GM19025 (cell line): ENCODE measurements around the gene SUSD5.

Experiments
- ATAC-seq: cut with Tn5 transposase; IDR thresholded peaks from one replicate; pipeline ENCODE4 v1.9.1; 2021; ENCODE audit warnings: mild to moderate bottlenecking, low read depth, moderate library complexity; ENCODE audit not compliant: unreplicated experiment

SUSD5 gene

DNA sequence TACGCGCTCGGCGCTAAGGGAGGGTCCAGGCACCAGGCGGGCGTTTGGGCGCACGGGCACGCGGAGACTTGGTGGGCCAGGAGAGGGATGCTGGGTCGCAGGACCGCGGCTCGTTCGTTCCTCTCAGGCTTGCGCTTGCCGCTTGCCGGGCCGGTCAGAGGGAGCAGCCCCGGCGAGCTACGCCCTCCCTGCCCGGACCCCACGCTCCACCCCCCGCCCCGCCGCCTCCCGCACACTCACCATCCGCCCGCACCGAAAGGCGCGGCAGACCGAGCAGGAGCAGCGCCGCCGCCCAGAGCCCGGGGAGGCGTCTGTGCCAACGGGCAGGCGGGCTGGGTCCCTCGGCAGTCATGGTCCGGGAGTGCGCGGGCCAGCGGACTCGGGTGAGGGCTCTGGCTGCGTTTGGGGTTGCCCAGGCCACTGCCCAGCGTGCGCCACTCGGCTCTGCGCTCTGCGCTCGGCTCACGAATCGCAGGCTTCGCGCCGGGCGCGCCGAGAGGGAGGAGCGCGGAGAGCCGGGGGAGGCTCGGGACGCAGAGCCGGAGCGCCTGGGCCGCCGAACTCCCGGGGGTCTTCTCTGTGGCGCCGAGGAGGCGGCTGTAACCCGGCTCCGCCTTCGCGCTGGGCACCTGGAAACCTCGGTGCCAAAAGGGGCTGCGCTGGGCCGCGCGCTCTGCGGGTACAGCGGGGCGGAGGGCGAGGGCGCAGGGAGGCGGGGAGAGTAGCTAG, at the start of gene SUSD5:
Gene SUSD5, minus strand, starts transcription at position 365 of the 729 bp plus-strand sequence. Its CDS starts 13 bp downstream, at position 352.
- ATAC-seq: no peak

DNA sequence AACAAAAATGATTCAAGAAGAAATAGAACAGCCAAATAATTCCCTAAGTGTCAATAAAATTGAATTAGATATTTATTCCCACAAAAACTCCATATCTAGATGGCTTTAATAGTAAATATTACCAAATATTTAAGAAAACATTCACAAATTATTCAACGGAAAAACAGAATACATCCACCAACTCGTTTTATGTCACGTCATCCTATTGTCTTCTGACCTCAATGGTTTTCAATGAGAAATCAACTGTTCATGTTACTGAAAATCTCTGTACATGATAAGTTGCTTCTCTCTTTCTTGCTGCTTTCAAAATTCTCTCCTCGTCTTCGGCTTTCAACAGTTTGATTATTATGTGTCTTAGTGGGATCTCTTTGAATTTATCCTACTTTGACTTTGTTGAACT, 41.5 kb upstream of the SUSD5 start:
- ATAC-seq: no peak

DNA sequence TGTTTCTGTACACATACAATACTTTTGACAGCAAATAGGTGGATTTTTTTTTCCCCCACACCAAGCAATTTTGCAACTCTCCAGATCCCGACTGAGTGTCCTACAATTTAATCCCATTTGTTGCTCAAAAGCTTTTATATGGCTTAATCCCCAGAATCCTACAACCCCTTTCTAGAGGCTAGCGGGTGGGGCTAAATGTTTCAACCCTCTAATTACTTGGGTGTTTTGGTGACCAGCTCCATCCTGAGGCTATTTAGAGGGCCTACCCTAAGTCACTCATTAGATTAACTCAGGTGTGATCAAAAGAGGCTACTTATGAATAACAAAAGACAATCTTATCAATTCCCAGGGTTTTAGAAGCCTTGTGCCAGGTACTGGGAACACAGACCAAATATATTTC, 37.6 kb upstream of the SUSD5 start:
- no peak for ATAC-seq

DNA sequence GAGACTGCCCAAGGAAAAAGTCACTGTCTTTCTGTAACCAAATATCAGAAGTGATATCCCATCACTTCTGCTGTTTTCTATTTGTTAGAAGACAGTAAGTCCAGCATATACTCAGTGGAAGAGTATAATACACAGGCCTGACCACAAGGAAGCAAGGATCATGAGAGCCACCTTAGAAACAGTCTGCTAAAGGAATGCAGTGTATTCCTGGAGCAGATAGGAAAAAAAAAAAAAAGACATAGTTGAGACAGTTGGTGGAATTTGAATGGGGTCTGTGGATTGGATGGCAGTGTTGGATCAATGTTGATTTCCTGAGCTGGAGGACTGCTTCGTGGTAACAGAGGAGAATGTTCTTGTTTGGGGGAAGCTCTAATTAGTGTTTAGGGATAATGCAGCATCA, 32.1 kb upstream of the SUSD5 start:
- no peak for ATAC-seq

DNA sequence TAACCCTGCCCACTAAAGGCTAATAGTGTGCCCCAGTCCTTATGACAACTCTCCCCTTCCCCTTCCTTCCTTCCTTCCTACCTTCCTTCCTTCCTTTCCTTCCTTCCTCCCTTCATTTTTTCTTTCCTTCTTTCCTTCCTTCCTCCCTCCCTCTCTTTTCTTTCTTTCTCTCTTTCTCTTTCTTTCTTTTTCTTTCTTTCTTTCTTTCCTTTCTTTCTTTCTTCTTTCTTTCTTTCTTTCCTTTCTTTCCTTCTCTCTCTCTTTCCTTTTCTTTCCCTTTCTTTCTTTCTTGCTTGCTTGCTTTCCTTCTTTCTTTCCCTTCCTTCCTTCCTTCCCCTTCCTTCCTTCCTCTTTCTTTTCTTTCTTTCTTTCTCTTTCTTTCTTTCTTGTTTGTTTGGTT, 28.2 kb upstream of the SUSD5 start:
- no peak for ATAC-seq

DNA sequence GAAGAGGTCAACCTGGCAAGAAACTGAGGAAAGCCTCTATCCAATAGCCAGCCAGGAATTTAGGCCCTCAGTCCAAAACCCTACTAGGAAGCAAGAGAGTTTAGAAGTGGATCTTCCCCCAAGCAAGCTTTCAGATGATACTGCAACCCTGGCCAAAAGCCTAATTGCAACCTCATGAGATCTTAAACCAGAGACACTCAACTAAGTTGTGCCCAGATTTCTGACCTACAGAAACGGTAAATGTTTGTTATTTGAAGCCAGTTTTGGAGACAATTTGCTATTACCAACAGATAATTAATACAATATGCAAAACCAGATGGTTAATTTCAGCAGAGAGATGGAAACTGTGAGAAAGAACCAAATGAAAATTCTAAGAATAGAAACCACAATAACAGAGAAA, 21.7 kb upstream of the SUSD5 start:
- ATAC-seq: no peak

DNA sequence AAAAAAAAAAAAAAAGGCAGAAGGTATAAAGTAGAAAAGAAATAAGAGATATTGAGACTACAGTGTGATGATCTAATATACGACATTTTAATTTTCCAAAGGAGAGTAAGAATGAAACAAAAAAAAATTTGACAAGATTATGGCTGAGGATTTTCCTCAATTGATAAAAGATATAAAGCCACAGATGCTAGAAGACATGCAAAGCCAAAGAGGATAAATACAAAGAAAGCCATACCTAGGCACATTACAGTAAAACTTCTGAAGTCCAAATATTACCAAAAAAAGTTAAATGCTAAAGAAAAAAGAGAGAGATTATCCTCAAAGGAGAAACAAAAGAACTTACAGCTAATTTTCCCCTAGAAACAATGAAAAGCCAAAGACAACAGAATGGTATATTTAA, 20.3 kb upstream of the SUSD5 start:
- ATAC-seq: no peak

DNA sequence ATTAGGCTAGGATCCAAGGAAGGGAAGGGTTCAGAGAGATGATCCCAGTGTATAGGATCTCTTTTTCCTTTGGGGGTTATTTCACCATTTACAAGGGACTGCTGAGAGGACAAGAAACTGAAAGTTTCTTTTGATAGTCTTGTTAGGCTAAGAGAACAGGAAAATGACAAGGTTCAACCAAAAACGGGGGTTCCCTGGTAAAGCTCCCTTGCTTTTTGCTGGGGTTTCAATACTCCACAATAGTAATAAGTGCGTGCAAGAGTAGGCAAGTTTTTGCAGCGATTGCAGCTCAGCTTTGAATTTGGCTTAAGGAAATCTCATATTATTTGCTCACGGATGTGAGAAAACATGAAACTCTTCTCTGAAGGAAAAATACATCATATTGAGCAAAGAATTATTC, 18.8 kb upstream of the SUSD5 start:
- ATAC-seq: no peak

DNA sequence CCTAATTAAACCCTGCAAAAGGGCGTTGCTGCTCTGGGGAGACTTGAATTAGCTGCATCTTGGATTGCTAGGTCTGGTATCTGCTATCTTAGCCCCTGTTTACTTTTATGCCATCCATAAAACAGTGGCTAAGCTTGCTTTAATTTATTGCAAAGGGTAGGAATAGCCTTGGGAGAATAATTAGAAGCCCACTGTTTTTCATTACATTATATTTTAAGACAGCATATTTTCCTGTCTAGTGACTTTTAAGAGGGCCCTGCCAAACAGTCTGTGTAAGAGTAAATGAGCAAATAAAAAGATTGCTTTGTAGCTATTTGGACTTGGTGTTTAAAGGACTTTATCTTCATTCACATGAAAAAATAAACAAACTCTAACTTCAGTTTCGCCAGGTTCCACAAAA, 17.4 kb upstream of the SUSD5 start:
- no peak for ATAC-seq

DNA sequence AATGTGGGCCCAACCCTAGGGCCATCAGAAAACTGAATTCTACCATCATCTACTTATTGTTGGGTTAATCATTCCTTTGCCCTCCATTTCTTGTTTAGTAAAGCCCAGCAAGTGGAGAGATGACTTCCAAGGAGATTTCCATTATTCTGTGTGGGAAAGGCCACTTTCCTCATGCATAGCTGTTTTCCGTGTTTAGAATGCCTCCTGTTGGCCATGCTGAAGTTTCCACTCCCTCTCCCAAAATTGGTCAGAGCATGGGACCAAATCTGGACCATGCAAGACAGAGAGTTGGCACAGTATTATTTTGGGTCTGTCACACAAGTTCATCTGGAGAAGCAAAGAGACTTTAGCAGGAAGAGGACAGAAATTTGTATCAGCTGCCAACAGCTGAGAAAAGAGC, 15.3 kb upstream of the SUSD5 start:
- ATAC-seq: no peak

DNA sequence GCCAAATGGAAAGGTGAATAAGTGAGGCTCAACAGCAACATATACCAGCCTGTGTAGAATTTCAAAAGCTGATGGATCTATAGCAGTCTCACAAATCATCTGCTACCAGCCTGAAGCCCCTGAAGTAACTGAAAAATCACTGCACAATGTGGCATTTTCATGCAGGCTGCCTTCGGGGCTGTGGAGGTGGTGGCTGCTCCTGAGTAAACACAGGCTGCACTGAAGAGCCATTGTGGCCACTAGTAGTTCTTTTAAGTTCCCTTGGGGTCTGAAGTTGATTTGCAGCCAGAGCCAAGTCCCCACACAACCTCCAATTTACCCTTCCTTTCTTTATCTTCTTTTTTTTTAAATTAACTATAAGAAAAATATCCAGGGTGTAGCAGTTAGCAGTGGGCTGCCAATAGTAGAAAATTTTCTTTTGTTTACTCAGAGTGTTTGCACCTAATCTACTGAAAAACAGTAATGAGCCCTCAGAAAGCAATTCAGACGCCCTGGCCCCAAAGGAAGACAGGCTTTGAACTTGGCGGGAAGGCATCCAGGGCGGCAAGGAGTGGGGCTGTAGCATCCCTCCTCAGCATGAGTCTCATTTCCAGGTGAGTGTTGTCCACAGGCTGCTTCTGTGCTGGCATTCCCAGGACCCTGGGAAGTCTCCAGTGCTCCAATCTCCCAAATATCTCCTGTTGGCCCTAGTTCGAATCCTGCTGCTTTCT, 13.3 kb upstream of the SUSD5 start:
- ATAC-seq: no peak

DNA sequence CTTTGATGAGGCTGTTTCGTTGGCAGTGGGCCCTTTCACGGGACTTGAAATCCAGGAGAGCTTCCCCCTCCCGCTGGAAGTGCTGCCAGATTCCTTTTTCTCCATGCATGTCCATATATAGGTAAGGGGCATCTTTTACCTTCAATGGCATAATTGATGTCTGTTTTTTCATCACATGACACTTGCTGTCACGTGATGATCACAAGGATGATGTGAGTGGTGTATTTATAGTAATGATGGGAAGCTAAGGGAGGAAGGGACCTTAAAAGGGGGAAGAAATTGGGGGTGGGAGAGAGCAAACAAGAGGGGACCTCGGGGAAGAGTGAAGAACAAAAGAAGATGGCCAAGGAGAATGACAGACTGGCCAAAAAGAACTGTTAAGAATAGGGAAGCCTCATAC, 11.3 kb upstream of the SUSD5 start:
- ATAC-seq: no peak

DNA sequence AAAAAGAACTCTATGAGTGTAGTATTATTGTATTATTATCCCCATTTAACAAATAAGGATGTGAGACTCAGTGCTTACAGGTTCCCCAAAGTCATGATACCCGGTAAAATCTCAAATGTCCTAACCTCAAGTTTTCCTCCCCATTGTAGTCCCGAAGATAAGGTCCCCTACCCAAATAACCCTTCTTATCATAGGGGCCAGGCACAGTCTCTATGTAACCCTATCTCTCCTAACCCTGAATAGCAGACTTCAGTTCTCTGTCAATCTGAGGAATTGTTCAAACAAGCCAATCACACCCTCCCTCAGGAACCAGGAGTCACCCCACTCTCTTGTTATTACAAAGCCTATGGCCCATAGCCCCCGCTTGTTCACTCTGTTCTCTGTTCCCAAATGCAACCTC, 10.5 kb upstream of the SUSD5 start:
- no peak for ATAC-seq

DNA sequence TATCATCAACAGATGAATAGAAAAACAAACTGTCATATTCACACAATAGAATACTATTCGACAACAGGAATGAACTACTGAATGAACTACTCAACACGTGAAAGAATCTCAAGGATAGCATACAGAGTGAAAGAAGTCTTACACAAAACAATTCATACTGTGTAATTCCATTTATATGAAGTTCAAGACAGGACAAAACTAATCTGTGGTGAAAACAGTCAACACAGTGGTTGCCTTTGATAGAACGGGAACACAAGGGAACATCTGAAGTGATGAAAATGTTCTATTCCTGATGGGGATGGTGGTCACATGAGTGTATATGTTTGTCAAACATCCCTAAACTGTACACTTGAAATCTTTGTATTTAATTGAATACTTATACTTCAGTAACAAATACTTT, 2.6 kb upstream of the SUSD5 start:
- ATAC-seq: no peak

DNA sequence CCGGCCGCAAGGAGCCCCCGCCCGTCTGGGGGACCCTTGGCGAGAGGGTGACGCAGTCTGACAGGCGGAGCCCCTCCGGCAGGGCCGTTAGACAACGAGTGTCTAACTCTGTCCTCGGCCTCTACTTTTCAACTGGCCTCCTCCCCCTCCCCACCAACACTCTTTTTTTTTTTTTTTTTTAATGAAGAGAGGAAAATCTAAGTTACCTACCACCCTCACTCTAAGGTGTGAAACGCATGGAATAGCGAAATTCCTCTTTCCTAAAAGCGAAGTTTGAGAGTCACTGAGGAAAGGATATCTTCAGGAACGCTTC, 521 bp upstream of the SUSD5 start:
- no peak for ATAC-seq

DNA sequence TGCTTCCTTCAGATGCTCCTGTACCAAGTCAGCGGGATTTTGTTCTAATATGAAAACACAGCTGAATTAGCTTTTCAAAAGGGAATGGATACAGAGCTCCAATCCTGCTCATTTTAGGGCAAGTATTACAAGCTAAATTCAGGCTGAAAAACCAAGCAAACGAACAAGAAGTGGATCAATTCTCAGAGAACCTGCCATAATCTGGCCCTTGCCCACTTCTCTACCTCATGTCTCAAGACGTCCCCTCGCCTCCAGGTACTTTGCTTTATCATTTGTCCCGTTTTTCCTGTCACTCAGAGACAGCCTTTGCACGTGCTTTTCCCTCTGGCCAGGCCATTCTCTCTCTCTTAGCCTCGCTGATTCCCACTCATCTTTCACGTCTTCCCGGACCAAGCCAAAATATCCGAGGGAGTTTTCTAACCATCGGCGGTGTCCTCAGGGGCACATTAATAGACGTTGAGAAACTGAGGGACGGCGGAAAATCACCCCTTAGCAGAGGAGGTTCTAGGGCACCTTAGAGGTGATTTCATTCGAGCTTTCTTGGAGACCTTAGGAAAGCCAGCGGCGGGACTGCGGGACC, 654 bp downstream of the SUSD5 start:
- ATAC-seq: no peak

DNA sequence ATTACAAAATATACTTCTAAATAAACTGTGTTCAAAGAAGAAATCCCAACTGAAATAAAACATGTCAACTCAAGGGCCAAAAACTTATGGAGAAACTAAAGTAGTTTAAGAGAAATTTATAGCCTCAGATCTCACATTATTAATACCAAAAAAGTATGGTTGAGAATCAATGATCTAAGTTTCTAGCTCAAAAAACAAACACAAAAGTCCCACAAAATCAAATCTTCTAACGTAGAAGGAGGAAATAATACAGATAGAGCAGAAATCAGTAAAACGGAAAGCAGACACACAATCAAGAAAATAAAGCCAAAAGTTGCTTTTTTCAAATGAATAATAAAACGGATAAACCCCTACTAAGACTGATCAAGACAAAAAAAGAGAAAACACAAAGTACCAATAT, 2.9 kb downstream of the SUSD5 start:
- ATAC-seq: no peak

DNA sequence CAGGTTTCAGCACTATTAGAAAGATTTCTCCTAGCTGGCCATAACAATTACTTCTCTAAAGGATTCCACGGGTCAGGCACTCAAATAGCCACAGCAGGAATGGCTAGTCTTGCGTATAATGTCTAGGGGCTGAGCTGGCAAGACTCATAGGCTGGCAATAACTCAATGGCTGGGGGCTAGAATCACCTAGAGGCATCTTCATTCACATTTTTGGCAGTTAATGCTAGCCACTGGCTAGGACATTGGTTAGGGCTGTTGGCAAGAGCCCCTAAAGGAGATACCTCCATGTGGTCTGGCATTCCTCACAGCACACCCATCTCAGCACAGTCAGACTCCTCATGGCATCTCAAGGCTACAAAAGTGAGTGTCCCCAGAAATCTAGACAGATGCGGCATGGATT, 6.2 kb downstream of the SUSD5 start:
- ATAC-seq: no peak

DNA sequence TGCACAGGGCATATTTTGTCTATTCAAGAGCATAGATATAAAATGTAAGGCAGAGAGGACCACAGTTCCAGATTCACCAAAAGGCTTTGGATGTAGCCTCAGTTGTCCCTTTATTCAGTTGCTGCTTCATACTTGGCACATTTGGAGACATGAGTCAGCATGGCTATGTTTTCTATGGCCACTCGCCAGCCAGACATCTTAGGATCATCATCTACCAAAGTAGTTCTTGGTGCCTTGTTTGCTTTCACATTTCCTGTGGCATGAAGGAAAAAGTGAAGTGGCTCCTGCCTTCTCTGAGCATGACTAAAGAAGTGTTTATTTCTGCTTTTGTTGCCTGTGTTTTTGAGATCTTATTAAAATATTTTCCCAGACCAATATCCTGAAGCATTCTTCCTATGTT, 7.2 kb downstream of the SUSD5 start:
- no peak for ATAC-seq

DNA sequence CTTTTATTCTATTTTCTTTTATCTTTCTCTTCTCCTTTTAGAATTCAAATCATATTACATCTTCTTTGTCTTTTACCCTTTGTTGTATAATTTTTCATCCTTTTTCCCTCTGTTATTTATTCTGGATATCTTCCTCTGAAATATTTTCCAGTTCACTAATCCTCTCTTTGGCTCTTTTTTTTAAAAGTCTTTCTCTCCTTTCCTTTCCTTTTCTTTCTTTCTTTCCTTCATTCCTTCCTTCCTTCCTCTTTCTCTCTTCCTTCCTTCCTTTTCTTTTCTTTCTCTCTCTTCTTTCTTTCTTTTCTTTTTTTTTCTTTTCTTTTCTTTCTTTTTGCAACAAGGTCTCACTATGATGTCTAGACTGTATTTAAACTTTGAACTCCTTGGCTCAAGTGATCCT, 9.3 kb downstream of the SUSD5 start:
- no peak for ATAC-seq

DNA sequence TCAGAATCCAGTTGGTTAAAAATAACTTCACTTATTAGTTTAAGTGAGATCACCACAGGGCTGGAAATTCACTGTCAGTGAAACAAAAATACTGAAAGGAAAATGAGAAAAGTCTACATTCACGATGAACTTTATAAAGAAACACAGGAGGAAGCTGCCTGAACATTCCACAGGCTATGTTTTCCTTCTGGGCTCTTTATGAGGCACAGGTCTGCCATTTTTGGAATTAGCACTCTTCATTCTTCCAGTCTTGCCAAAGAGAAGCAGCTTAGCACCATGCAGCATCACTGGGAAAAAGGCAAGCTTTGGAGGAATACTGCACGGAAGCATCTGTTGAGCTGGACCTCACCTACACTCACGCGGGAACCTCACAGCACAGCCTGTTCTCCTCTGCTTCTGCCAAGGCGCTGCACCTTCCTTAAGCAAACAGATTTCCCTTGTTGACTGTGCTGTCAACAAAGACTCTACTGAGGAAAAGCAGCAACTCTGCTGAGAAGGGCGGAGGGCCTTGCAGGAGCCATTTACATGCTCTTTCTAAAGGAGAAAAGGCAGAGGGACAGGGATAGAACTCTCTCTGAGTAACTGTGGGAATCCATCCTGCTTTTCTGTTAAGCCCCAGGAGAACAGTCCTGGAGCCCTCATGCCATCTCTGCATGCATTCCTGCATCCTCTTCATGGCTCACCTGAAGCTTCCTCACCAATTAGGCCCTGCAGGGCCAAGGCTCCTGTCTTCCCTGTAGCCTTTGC, 15.7 kb downstream of the SUSD5 start:
- no peak for ATAC-seq
